BJ (cell line): Measurements from ENCODE around the gene ZNF277. TPM values are rescaled to one million over a fixed set of nuclear protein-coding genes. Genes with fewer than 3 reads are reported as not detected.

Source experiments
- CTCF ChIA-PET: fragments of 350-600 bp; formaldehyde crosslinking; extraction: SDS; loops from one replicate; lab custom pipeline; 2021; ENCODE audit warnings: antibody characterized with exemption, inconsistent platforms; lab: Yijun Ruan, JAX
- POLR2A ChIA-PET: fragments of 300-600 bp; sonication (Branson Sonifier 250); formaldehyde crosslinking; extraction: SDS; loops from one replicate; lab custom pipeline; 2021; ENCODE audit warnings: antibody characterized with exemption; lab: Charles Lee
- DNase-seq: peaks from one replicate; pipeline ENCODE4 v3.0.0-alpha.2; 2011; ENCODE audit warnings: low read depth
- H3K27me3 ChIP-seq: 2 replicates; pipeline ENCODE4 v1.6.0; 2011; ENCODE audit warnings: low read length; ENCODE audit not compliant: control insufficient read depth, insufficient read depth
- H3K36me3 ChIP-seq: 2 replicates; pipeline ENCODE4 v1.5.1; 2011; ENCODE audit warnings: low read length; ENCODE audit not compliant: control insufficient read depth, insufficient read depth
- H3K4me3 ChIP-seq: 2 replicates; pipeline ENCODE4 v1.5.1; 2011; ENCODE audit warnings: low read depth, mild to moderate bottlenecking, control low read depth, low read length
- CTCF ChIP-seq: IDR thresholded peaks from 2 replicates; pipeline ENCODE4 v1.5.1; 2011; ENCODE audit warnings: low read depth, mild to moderate bottlenecking, control low read depth, inconsistent platforms, low read length, moderate library complexity; ENCODE audit not compliant: insufficient read depth
- polyA plus RNA-seq: library from polyadenylated mRNA; depleted of rRNA; stranded (reverse); fragments of >200 nt; gene quantifications from 2 replicates; pipeline ENCODE4 v1.2.3, GENCODE V29; 2011

The ZNF277 gene
- polyA plus RNA-seq, 1 experiment, result 10.0 TPM

GRCh38 chr7:112206991-112207592 is 597 bp downstream of the ZNF277 start:
- Histone ChIP-seq H3K27me3 (no peaks in the 10 kb centered on the region; the same call in 1 of the 2 replicates), H3K4me3 (peak overlapping the region; percentile 80), H3K36me3 (no peaks in the 10 kb centered on the region)
- ChIA-PET POLR2A (no interaction called here), CTCF (interaction anchor here (1.2 kb wide), 1 partner anchor 9 kb away, joined by 3 read pairs; no protein-coding TSS in a partner anchor)
- TF ChIP-seq CTCF, result no peak
- DNase-seq, result no peak

GRCh38 chr7:112207765-112208164 is 1.3 kb downstream of the ZNF277 start:
- DNase-seq, result no peak
- CTCF ChIA-PET, result no interaction called here
- H3K27me3 ChIP-seq, result no peaks in the 10 kb centered on the region; the same call in 1 of the 2 replicates
- H3K36me3 ChIP-seq, result no peaks in the 10 kb centered on the region
- POLR2A ChIA-PET, result no interaction called here
- no peak for TF ChIP-seq CTCF
- no peak overlapping the region for H3K4me3 ChIP-seq

GRCh38 chr7:112211348-112211907 is 4.9 kb downstream of the ZNF277 start:
- Histone ChIP-seq H3K27me3 (no peaks in the 10 kb centered on the region), H3K36me3 (no peaks in the 10 kb centered on the region), H3K4me3 (no peak overlapping the region)
- ChIA-PET CTCF (no interaction called here), POLR2A (no interaction called here)
- TF ChIP-seq CTCF, result no peak
- no peak for DNase-seq

GRCh38 chr7:112212571-112212970 is 6.1 kb downstream of the ZNF277 start:
- no peak for DNase-seq
- Histone ChIP-seq H3K27me3 (no peaks in the 10 kb centered on the region), H3K4me3 (no peak overlapping the region), H3K36me3 (no peaks in the 10 kb centered on the region)
- ChIA-PET POLR2A (no interaction called here), CTCF (no interaction called here)
- no peak for TF ChIP-seq CTCF

GRCh38 chr7:112213735-112214134 is 7.2 kb downstream of the ZNF277 start:
- ChIA-PET POLR2A (no interaction called here), CTCF (no interaction called here)
- DNase-seq, result no peak
- no peak overlapping the region for H3K4me3 ChIP-seq
- no peak for TF ChIP-seq CTCF
- H3K27me3 ChIP-seq, result no peaks in the 10 kb centered on the region
- no peaks in the 10 kb centered on the region for H3K36me3 ChIP-seq
